HG02798 (cell line): ENCODE measurements around the gene PTPRD.
"Not testable (repeated sequence)": the region's sequence is repeated elsewhere in the genome, so short reads cannot be mapped to it uniquely, and the experiment has no call there.

Experiments
- ATAC-seq: cut with Tn5 transposase; IDR thresholded peaks from one replicate; pipeline ENCODE4 v1.9.1; 2021; ENCODE audit warnings: mild to moderate bottlenecking; ENCODE audit not compliant: unreplicated experiment, poor library complexity

The PTPRD gene

DNA sequence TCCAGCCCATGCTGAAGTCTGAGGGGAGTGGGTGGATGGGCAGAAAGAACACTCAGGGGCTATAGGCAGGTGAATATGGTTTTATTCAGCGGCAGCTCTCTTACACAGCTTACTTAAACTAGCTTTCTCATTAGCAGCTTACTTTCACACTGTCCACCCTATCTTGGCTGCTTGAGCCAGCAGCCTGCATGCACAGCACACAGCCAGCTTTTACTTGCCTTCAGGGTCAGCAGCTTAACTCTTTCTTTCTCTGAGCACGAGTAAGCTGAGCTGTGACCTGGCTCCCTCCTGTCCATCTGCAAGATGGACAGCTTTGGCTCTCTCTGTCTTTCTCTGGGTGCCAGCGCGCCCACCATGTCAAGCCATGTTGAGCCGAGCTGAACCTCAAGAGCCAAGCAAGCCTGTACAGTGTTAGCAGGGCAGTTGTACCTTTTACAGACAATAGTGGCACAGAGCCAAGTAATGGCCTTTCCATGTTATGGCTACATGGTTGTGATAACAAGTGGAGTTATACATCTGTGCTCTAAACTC is 1054.9 kb downstream of the PTPRD start:
- ATAC-seq, result no peak

DNA sequence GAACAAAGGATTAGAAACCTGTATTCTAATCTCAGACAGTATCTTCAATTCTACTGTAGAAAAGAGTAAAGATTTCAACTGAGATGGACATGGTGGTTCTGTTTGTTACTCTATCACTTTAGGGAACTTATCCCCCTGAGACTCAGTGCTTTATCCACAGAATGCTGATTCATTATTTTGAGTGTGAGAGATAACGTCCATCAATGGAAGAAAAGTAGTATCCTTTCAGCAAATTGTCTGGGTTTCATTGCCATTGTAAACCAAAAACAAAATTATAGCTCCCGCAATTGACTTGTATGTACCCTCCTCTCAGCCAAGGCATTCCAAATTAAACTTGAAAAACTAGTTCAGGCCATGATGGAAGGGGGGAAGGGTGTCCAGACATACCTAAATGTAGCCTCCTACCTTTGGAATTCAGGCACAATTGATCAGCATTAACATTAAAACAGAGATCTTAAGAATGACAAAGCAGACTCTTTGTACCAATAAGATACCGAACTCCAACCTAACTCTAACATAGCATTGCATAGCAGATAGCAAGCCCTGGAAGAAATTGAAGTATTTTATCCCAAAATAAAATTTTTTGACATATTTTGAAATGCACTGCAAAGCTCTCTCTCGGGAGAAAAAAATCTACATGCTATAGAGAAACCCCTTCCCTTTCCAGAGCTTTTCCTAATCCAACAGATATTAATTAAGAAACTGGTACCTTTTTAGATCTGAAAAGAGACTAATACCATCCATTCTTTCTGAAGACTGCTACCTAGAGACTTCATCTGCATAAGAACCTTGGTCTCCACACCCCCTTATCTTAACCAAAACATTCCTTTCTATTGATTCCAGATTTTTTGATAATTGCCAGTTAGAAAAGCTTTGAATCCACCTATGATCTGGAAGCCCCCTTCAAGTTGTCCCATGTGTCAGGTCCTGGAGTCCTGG is 1055.7 kb downstream of the PTPRD start:
- ATAC-seq, result no peak

DNA sequence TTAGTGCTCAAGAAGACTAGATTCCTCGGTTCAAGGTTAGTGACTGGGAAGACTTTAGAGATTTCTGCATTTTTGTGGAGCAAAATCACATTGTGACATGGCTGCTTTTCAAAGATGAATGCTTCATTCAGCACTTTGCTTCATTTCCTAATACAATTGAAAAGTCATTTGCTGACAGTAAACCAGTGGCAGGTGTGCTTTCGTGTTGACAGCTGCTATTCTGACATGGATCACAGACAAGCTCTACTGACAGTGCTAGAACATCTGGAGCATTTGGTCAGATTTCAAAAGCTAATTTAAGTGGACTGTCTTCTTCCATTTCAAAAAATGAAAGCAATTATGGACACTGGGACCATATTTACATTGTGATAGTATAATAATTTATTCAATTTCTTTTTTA is 1060.1 kb downstream of the PTPRD start:
- ATAC-seq, result no peak

DNA sequence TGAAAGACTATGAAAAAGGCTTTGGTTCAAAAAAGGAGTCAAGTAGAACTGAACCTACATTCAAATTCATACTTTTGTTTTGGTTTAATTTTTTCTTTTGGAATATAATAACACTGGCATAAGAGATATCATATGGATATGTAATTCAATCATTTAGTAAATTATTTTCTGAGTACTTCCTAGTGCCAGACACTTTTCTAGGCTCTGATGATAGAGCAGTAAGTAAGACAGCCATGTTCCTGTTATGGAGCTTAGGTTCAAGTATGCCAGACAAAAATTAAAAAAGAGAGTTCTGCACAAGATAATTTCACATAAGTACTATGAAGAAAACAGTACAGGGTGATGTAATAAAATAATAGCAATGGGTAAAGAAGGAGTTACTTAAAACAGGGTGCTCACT is 1074.0 kb downstream of the PTPRD start:
- no peak for ATAC-seq

DNA sequence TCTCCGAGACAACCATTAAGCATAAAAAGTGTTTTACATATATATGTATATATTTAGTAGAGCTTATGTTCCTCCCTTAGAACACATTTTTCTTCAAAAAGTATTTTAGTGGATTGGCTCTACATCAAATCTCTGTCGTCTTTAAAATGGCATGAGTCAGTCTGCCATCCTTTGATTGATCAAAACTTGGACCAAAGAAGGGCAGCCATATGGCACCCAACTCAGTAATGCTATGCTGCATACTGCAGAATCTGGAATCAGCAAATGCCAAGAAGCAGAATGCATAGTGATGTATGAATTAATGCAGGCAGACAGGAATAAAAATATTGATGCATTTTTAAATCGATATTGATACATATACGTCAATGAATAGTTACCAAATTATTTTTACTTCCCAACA is 1074.4 kb downstream of the PTPRD start:
- no peak for ATAC-seq

DNA sequence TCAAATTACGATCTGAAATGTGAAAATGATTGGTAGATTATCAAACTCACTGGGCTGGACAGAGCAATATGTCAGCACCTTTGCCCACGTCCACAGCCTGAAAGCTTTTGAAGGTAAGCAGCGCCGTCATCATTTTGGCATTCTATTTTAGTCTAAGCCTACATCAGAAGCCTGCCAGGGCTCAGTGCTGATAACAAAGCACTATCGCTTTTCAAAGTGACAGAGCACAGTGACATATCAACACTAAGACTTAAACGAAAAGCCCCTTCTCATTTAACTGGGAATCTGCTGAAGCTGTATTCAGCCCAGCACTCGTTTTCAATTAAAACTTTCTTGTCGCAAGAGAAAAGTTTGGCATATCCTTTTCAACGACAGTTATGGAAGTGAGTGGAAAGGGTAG is 1076.3 kb downstream of the PTPRD start:
- ATAC-seq, result no peak

DNA sequence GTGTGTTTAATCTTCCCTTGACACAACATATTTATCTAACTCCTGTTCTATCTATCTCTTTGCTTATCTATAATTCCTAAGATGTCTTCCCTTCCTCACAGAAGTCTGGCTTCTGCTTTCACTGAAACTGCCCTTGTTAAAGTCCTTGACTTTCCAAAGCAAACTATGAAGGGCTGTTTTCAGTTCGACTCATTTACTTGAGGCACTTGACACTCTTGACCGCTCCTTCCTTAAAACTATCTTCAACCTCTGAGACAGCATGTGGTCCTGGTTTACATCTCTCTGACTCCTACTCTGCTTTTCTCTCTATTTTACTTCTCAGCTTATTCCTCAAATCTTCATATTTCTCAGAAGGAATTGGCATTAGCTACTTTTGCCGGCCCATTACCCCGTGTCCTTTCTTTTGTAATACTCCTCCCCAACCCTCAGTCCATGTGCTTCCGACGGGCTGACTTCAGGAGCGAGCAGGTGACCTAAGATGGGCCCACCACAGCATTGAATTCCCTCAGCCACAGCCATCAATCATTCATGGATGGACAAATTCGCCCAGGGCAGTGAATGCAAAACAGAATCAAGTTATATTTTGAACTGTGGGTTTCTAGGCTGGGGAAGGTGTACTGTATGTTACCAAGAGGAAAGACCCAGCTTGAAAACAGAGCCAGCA is 1089.2 kb downstream of the PTPRD start:
- ATAC-seq, result no peak

DNA sequence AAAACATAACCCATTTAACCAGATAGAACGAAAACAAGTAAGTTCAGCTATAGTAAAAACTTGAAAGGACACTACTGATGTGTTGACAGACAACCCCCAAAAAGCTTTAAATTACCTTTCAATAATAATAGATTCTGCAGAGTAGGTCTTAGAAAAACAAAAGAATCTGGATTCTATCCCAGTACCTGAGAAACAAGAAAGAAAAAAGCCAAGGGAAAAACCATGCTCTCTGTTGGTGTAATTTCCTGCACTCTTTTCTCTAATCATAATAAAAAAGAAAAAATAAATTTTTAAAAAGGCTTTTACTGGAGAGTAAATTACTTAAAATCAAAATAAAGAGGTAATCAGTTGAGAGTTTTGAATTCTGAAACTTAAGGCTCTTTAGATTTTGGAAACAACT is 1090.4 kb downstream of the PTPRD start:
- no peak for ATAC-seq

DNA sequence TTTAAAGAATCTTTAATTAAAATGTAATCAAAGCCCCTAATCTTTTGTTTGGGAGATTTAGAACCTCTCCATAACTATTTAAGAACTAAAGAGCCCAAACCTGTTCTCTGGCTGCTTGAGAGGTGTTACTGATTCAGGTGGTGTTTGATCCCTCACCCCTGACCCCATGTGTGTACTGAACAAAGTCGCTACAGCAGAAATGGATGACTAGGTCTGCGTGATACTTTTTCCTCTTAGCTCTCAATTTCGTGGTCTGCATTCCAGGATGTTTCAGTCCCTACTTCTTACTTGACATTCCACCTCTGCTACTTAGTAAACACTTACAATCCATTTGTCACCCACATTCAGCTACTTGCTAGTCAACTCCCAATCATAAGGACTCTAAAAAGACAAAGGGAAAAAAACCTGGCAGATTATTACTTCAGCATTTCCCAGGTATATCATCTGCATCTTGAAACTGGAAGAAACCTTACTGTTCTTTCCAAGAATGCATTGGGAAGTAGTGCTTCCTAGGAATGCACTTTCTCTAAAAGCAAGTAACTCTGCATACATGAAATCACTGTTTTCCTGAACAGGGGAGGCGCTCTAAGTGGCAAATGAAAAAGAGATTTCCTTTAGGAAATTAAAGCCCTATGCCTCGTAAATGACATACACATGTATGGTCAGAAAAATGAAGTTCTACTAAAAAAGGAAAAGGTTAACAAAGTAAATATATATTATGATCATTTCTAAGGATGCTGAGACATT is 1091.6 kb downstream of the PTPRD start:
- ATAC-seq, result no peak

DNA sequence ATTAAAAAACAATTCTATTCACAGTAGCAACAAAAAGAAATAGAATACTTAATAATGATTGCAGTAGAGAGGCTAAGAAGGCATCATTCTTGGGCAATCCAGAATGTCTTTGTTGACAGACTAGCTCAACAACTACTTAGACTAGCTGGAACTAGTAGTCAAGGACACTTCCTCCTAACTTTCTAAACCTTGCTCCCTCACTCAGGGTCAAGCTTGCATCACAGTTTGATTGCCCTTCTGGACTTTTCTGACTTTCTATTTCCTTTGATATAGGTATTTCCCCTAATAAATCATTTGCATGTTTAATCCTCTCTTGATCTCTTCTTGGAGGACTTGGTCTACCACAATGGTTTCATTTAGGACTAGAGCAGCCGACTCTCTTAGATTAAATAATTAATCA is 1107.9 kb downstream of the PTPRD start:
- ATAC-seq, result no peak

DNA sequence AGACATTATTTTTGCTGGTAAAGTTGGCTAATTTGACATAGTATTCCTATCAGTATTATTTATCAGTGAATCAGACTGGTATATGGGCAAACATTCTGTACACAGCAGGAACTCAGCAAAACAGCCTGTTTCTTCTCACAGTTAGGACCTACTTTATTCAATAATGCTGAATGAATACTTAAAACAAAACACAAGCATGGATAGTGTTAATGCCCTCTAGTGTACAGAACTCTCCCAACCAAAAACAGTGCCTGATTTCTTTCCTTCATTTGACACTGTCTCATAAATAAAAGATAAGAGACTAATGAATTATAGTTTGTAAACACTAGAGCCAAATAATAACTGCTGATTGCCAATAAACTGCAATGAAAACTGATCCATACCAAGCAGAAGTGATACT is 1113.3 kb downstream of the PTPRD start:
- ATAC-seq, result no peak

DNA sequence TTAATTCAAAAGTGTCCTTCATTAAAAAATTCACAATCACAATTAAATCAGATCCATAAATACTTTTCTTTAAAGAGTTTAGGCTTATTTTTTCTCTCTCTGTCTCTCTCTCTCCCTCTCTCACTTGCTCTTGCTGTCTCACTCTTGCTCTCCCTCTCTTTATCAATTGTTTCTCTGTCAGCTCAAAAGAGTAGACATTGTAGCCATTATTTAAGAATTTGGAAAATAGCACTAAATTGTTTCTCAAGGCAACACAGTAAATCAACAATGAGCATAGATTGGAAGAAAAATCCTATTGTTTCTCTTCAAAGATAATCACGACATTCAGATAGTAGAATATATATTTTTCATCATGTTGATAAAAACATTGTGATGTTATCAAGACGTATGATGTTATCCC is 1114.0 kb downstream of the PTPRD start:
- no peak for ATAC-seq

DNA sequence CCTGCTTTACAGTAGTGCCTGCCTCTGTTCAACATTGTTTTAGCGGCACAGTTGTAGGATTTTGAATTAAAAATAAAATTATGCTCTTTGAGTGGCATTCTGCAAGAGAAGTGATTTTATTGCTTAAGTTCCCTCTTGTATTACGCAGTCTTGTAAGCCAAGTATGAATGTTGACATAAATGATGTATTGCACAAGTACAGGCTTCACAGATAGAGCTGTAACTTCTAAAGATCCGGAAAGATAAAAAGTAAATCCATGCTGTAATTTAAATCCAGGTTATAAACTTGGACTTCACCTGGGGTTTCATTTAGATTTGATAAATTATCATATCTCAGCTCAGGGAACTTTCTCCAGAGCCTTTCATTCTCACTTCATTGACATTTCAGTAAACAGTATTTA is 1114.7 kb downstream of the PTPRD start:
- ATAC-seq, result no peak

DNA sequence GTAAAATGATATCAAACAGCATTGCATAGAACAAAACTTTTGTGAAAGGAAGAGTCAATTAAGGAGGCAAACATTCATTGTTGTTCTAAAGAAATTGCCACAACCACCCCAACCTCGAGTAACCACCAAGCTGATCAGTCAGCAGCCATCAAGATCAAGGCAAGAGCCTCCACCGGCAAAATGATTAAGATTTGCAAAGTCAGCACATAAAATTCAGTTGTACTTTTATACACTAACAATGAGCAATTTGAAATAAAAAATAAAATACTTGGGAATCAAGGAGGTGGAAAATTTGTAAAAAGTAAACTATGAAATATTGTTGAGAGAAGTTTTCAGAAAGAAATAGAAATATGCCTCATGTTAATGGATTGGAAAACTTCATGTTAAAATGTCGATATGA is 1118.5 kb downstream of the PTPRD start:
- no peak for ATAC-seq

DNA sequence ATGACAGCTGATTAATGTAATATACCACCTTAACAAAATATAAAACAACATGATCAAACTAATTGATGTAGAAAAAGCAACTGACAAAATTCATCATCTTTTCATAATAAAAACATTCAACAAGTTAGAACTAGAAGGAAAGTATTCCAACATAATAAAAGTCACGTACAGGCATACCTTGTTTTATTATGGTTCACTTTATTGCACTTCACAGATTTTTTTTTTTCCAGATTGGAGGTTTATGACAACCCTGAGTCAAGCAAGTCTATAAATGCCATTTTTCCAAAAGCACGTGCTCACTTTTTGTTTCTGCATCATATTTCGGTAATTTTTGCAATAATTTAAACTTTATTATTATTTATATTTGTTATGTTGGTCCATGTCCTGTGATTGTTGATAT is 1120.3 kb downstream of the PTPRD start:
- no peak for ATAC-seq

DNA sequence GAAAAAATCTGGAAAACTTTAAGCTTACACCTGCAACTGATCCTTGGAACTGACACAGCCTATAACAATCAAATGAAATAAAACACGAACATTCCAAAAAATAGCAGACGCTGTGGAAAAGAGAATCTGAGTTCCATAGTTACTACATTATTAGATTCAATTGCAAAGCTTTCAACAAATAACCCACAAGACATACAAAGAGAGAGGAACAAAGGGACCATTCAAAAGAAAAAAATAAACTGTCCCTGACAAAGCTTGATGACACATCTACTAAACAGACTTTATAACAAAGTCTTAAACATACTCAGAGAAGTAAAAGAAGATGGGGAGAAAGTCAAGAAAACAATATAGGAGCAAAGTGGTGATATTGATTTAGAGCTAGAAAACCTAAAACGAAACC is 1123.6 kb downstream of the PTPRD start:
- no peak for ATAC-seq

DNA sequence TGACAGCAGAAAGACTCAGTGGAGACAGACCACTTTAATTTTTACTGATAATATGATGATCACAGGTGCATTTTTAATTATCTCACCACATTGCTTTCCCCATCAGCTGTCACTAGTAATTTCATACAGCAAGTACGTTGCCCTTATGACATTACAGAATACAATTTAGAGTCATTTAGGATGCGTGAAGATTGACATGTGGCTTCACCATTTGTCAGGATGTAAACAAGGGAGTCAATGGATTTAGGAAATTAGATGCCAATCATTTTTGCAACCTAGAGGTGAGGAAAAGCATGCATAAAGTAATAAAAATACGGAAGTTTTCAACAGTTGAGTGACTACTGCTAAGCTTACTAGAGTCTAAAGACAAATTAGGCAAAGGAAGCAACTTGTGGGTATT is 1129.6 kb downstream of the PTPRD start:
- ATAC-seq, result no peak

DNA sequence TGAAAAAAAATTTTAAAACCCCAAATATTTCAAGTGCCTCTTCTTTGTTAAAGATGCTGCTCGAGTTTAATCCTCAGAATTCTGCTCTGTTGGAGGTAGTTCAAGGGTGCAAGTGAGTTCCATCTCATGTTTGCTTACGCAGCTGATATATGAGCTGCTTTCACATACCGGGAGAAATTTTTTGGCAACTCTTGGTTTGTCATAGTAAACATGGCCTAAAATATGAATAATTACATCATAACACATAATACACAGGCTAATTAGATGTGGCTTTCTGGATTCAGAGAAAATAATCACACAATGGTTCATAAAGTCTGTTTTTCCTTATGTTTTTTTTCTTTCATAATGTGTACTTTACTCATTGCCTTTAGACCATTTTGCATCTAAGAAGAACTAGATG is 1134.1 kb downstream of the PTPRD start:
- no peak for ATAC-seq

DNA sequence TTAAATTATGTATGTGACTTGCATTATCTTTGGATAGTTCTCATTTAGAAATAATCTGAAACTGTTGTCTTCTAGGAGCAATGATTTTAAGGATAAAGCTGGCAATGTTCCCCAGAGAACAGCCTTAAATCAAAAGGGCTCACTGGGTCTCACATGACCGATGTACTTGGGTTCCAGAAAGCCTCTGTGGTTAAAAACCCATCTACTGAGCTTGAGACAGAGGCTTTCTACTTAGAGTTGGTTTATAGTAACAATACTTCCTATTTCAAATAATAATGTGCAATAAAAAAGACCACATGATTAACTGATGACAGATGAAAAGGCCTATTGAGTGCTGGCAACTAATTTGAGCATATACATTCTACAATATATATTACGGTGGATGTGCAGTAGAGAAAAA is 1143.5 kb downstream of the PTPRD start:
- no peak for ATAC-seq

DNA sequence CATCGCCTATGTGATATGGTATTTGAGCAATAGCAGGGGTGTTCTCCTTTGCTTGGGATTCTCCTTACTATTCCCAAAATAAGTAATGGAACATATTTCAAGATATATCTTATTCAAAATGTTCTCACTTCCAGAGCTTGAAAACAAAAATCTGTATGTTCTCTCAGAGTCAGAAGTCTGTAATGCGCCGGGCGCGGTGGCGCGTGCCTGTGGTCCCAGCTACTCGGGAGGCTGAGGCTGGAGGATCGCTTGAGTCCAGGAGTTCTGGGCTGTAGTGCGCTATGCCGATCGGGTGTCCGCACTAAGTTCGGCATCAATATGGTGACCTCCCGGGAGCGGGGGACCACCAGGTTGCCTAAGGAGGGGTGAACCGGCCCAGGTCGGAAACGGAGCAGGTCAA is 1170.9 kb downstream of the PTPRD start:
- ATAC-seq, result not testable (repeated sequence)

DNA sequence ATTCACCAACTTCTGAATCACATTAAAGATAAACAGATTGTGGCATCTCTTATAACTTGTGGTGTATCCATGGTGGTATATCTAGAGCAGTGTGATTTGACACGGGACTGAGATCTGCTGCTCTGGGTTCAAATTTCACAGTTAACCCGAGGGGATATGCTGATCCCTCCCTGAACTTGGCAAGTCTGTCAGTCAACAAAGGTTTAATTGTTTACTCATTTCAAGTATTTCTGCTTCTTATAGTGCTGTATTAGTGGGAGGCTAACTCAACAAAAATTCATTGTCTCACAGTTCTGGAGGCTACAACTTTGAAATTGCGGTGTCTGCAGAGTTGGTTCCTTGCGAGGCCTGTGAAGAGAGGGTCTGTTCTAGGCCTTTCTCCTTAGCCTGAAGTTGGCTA is 1175.2 kb downstream of the PTPRD start:
- no peak for ATAC-seq
